Measurements from ENCODE around the gene NLRP1. TPM values are rescaled to one million over a fixed set of nuclear protein-coding genes. Genes with fewer than 3 reads are reported as not detected.

NLRP1 gene
- total RNA-seq, 1 donor from 2014 or later, result 29.3 TPM

GRCh38 chr17:5506307-5506706, 78.0 kb downstream of the NLRP1 start:
- Mint-ChIP-seq H3K27ac (no peak overlapping the region), H3K4me3 (no peak overlapping the region), H3K27me3 (ENCODE audit: insufficient read depth, low read depth) (peaks cover 2% of the 10 kb centered on the region), H3K4me1 (peaks cover 42% of the 10 kb centered on the region), H3K9me3 (no peaks in the 10 kb centered on the region), H3K36me3 (no peaks in the 10 kb centered on the region)
- Histone ChIP-seq H3K27me3 (peaks cover 20% of the 10 kb centered on the region), H3K36me3 (no peaks in the 10 kb centered on the region), H3K9ac (no peak overlapping the region), H2AFZ (replicated peaks) (no peak overlapping the region), H3K4me3 (no peak overlapping the region), H3K9me3 (ENCODE audit: low read depth) (no peaks in the 10 kb centered on the region), H4K20me1 (ENCODE audit: low read depth) (no peaks in the 10 kb centered on the region), H3K27ac (no peak overlapping the region), H3K4me1 (peaks cover 19% of the 10 kb centered on the region), H3K79me2 (ENCODE audit: low read depth) (no peaks in the 10 kb centered on the region), H3K4me2 (no peak overlapping the region), H3F3A (ENCODE audit: low read depth) (no peaks in the 10 kb centered on the region)
- DNase-seq (ENCODE audit: low spot score), result no peak
- no peak for TF ChIP-seq EZH2 (IDR thresholded peaks at IDR 0.05)
- TF ChIP-seq CTCF (IDR thresholded peaks at IDR 0.05), result no peak
- no peak for TF ChIP-seq EZH2phosphoT487 (IDR thresholded peaks at IDR 0.05)

GRCh38 chr17:5502552-5502951, 81.8 kb downstream of the NLRP1 start:
- H3K27me3 Mint-ChIP-seq (ENCODE audit: insufficient read depth, low read depth), result peaks cover 2% of the 10 kb centered on the region
- Histone ChIP-seq H3K9ac (no peak overlapping the region), H3F3A (ENCODE audit: low read depth) (peaks cover 20% of the 10 kb centered on the region), H3K27me3 (peaks cover 43% of the 10 kb centered on the region), H3K9me3 (ENCODE audit: low read depth) (no peaks in the 10 kb centered on the region), H3K4me1 (peaks cover 11% of the 10 kb centered on the region), H3K79me2 (ENCODE audit: low read depth) (no peaks in the 10 kb centered on the region), H2AFZ (replicated peaks) (no peak overlapping the region), H3K36me3 (no peaks in the 10 kb centered on the region), H3K4me3 (no peak overlapping the region), H3K27ac (no peak overlapping the region), H3K4me2 (no peak overlapping the region), H4K20me1 (ENCODE audit: low read depth) (no peaks in the 10 kb centered on the region)
- H3K27ac Mint-ChIP-seq, result peak overlapping the region; percentile 5
- peaks cover 12% of the 10 kb centered on the region for H3K36me3 Mint-ChIP-seq
- H3K9me3 Mint-ChIP-seq, result peaks cover 10% of the 10 kb centered on the region
- no peak for DNase-seq (ENCODE audit: low spot score)
- H3K4me3 Mint-ChIP-seq, result peak overlapping the region; percentile 9
- TF ChIP-seq CTCF (IDR thresholded peaks at IDR 0.05) (no peak), EZH2 (IDR thresholded peaks at IDR 0.05) (no peak), EZH2phosphoT487 (IDR thresholded peaks at IDR 0.05) (no peak)
- H3K4me1 Mint-ChIP-seq, result peaks cover 30% of the 10 kb centered on the region

GRCh38 chr17:5501685-5502084, 82.6 kb downstream of the NLRP1 start:
- peak overlapping the region; percentile 88 for H3K4me3 ChIP-seq
- H3K79me2 ChIP-seq (ENCODE audit: low read depth), result no peaks in the 10 kb centered on the region
- H3K9me3 ChIP-seq (ENCODE audit: low read depth), result no peaks in the 10 kb centered on the region
- H3K36me3 Mint-ChIP-seq, result peaks cover 15% of the 10 kb centered on the region
- H3K9ac ChIP-seq, result no peak overlapping the region
- no peak for DNase-seq (ENCODE audit: low spot score)
- no peaks in the 10 kb centered on the region for H4K20me1 ChIP-seq (ENCODE audit: low read depth)
- H3K4me3 Mint-ChIP-seq, result peak overlapping the region; percentile 78
- no peaks in the 10 kb centered on the region for H3K36me3 ChIP-seq
- H3K27me3 Mint-ChIP-seq (ENCODE audit: insufficient read depth, low read depth), result no peaks in the 10 kb centered on the region
- TF ChIP-seq CTCF (IDR thresholded peaks at IDR 0.05) (no peak), EZH2phosphoT487 (IDR thresholded peaks at IDR 0.05) (no peak), EZH2 (IDR thresholded peaks at IDR 0.05) (no peak)
- peaks cover 47% of the 10 kb centered on the region for H3K27me3 ChIP-seq
- H3K4me1 Mint-ChIP-seq, result peaks cover 27% of the 10 kb centered on the region
- H3F3A ChIP-seq (ENCODE audit: low read depth), result peaks cover 20% of the 10 kb centered on the region
- peak overlapping the region; percentile 14 for H2AFZ ChIP-seq (replicated peaks)
- peaks cover 11% of the 10 kb centered on the region for H3K4me1 ChIP-seq
- H3K9me3 Mint-ChIP-seq, result peaks cover 10% of the 10 kb centered on the region
- no peak overlapping the region for H3K27ac ChIP-seq
- peak overlapping the region; percentile 99 for H3K4me2 ChIP-seq
- peak overlapping the region; percentile 59 for H3K27ac Mint-ChIP-seq

All from neural progenitor cell (in vitro differentiated cells).